ENCODE data around the gene PRSS56. TPM values are rescaled to one million over a fixed set of nuclear protein-coding genes. Genes with fewer than 3 reads are reported as not detected.
"Not testable (repeated sequence)": the region's sequence is repeated elsewhere in the genome, so short reads cannot be mapped to it uniquely, and the experiment has no call there.

The PRSS56 gene
- total RNA-seq, 1 donor from 2014 or later: not detected

DNA sequence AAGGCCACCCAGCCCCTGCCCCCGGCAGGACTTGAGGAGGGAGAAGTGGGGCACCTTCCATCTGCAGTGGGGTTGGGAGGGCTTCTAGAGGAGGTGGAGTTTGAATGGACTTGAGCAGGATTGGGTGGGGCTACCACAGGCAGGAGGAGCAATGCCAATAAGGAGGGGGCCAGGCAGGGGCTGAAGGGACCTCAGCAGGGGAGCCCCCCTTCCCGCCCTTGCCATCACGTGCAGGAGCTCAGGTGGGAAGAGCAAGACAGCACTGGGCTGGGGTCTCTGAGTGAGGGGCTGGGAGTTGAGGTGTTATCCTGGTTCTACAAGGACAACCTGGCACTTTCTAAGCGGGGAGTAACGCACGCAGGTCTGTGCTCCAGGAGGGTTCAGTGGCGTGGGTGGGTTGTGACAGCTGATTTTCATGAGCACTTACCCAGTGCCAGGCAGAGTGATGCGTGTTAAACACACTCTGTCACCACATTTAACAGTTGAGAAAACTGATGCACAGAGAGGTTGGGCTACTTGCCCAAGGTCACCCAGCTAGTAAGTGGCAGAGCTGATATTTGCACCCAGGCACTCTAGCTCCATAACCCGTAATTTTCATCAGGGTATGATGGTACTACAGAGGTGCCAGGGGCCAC lies 10.6 kb downstream of the PRSS56 start:
- H3K36me3 ChIP-seq: no peaks in the 10 kb centered on the region
- H3K27me3 ChIP-seq: peaks cover 4% of the 10 kb centered on the region
- no peak overlapping the region for H2AFZ ChIP-seq (replicated peaks)
- H3K27ac ChIP-seq: no peak overlapping the region
- no peaks in the 10 kb centered on the region for H4K20me1 ChIP-seq (ENCODE audit: low read depth)
- H3K9me3 ChIP-seq (ENCODE audit: low read depth): no peaks in the 10 kb centered on the region
- Mint-ChIP-seq H3K4me1 (peaks cover 18% of the 10 kb centered on the region), H3K27me3 (ENCODE audit: insufficient read depth, low read depth) (peaks cover 10% of the 10 kb centered on the region), H3K27ac (no peak overlapping the region), H3K4me3 (peak overlapping the region; percentile 10), H3K36me3 (no peaks in the 10 kb centered on the region), H3K9me3 (no peaks in the 10 kb centered on the region)
- no peak overlapping the region for H3K4me3 ChIP-seq
- H3K4me2 ChIP-seq: no peak overlapping the region
- peaks cover 2% of the 10 kb centered on the region for H3F3A ChIP-seq (ENCODE audit: low read depth)
- peaks cover 16% of the 10 kb centered on the region for H3K4me1 ChIP-seq
- no peak overlapping the region for H3K9ac ChIP-seq
- TF ChIP-seq, protein P1, sequence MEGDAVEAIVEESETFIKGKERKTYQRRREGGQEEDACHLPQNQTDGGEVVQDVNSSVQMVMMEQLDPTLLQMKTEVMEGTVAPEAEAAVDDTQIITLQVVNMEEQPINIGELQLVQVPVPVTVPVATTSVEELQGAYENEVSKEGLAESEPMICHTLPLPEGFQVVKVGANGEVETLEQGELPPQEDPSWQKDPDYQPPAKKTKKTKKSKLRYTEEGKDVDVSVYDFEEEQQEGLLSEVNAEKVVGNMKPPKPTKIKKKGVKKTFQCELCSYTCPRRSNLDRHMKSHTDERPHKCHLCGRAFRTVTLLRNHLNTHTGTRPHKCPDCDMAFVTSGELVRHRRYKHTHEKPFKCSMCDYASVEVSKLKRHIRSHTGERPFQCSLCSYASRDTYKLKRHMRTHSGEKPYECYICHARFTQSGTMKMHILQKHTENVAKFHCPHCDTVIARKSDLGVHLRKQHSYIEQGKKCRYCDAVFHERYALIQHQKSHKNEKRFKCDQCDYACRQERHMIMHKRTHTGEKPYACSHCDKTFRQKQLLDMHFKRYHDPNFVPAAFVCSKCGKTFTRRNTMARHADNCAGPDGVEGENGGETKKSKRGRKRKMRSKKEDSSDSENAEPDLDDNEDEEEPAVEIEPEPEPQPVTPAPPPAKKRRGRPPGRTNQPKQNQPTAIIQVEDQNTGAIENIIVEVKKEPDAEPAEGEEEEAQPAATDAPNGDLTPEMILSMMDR (IDR thresholded peaks at IDR 0.05): no peak
- TF ChIP-seq EZH2phosphoT487 (IDR thresholded peaks at IDR 0.05) (no peak), EZH2 (IDR thresholded peaks at IDR 0.05) (no peak)
- no peak for DNase-seq (ENCODE audit: low spot score)
- H3K79me2 ChIP-seq (ENCODE audit: low read depth): no peaks in the 10 kb centered on the region

DNA sequence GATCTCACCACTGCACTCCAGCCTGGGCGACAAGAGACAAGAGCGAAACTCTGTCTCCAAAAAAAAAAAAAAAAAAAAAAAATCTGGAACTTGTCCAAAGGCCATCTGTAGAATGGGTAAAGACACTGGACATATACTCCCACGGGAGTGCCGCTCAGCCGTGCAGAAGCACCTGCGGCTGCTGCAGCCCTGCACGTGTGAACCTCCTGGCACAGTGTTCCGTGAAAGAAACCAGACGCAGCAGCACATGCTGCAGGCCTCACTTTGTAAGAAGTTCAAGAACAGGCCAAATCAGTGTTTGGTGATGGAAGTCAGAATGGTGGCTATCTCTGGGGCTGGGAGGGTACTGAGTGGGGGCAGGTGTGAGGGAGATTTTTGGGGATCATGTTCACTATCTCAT lies 12.2 kb downstream of the PRSS56 start:
- no peaks in the 10 kb centered on the region for H3K9me3 Mint-ChIP-seq
- no peak overlapping the region for H3K4me2 ChIP-seq
- H2AFZ ChIP-seq (replicated peaks): no peak overlapping the region
- no peak overlapping the region for H3K9ac ChIP-seq
- H3K27ac Mint-ChIP-seq: no peak overlapping the region
- H3K4me1 ChIP-seq: peaks cover 9% of the 10 kb centered on the region
- no peaks in the 10 kb centered on the region for H3K9me3 ChIP-seq (ENCODE audit: low read depth)
- H3K27me3 Mint-ChIP-seq (ENCODE audit: insufficient read depth, low read depth): peaks cover 6% of the 10 kb centered on the region
- no peak overlapping the region for H3K4me3 ChIP-seq
- H3K4me1 Mint-ChIP-seq: peaks cover 18% of the 10 kb centered on the region
- H3F3A ChIP-seq (ENCODE audit: low read depth): no peaks in the 10 kb centered on the region
- H3K27ac ChIP-seq: no peak overlapping the region
- no peak for DNase-seq (ENCODE audit: low spot score)
- H3K79me2 ChIP-seq (ENCODE audit: low read depth): no peaks in the 10 kb centered on the region
- TF ChIP-seq EZH2phosphoT487 (IDR thresholded peaks at IDR 0.05): no peak
- TF ChIP-seq, protein P1 (IDR thresholded peaks at IDR 0.05): no peak
- no peak for TF ChIP-seq EZH2 (IDR thresholded peaks at IDR 0.05)
- no peak overlapping the region for H3K4me3 Mint-ChIP-seq
- no peaks in the 10 kb centered on the region for H3K36me3 ChIP-seq
- H3K36me3 Mint-ChIP-seq: no peaks in the 10 kb centered on the region
- no peaks in the 10 kb centered on the region for H4K20me1 ChIP-seq (ENCODE audit: low read depth)
- peaks cover 4% of the 10 kb centered on the region for H3K27me3 ChIP-seq

DNA sequence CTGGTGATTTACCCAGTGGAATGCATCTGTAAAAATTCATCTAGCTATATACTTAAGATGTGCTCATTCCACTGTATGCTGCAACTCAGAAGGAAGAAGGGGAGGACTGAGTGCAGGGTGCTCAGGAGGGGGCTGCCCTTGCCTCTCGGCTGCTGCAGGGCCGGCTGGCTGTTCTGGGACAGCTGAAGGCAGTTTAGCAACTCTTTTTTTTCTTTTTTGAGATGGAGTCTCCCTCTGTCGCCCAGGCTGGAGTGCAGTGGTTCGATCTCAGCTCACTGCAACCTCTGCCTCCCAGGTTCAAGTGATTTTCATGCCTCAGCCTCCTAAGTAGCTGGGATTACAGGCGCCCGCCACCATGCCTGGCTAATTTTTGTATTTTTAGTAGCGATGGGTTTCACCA lies 12.6 kb downstream of the PRSS56 start:
- H3F3A ChIP-seq (ENCODE audit: low read depth); H3K27ac ChIP-seq; H3K9me3 ChIP-seq (ENCODE audit: low read depth); H3K36me3 Mint-ChIP-seq; H2AFZ ChIP-seq (replicated peaks); H3K9me3 Mint-ChIP-seq; H3K9ac ChIP-seq; H3K27me3 Mint-ChIP-seq (ENCODE audit: insufficient read depth, low read depth); H3K4me1 ChIP-seq; H4K20me1 ChIP-seq (ENCODE audit: low read depth); H3K27me3 ChIP-seq; H3K79me2 ChIP-seq (ENCODE audit: low read depth); H3K36me3 ChIP-seq; H3K4me2 ChIP-seq; H3K4me3 ChIP-seq; H3K27ac Mint-ChIP-seq; DNase-seq (ENCODE audit: low spot score); H3K4me3 Mint-ChIP-seq: not testable (repeated sequence)
- peaks cover 18% of the 10 kb centered on the region for H3K4me1 Mint-ChIP-seq

GRCh38 chr2:232533944-232534710 lies 13.9 kb downstream of the PRSS56 start:
- Mint-ChIP-seq H3K4me1 (peaks cover 28% of the 10 kb centered on the region), H3K4me3 (no peak overlapping the region), H3K27ac (peak overlapping the region; percentile 32), H3K27me3 (ENCODE audit: insufficient read depth, low read depth) (peaks cover 3% of the 10 kb centered on the region), H3K9me3 (no peaks in the 10 kb centered on the region), H3K36me3 (no peaks in the 10 kb centered on the region)
- Histone ChIP-seq H3K9ac (no peak overlapping the region), H3K79me2 (ENCODE audit: low read depth) (no peaks in the 10 kb centered on the region), H3K4me1 (peaks cover 12% of the 10 kb centered on the region), H3K4me2 (no peak overlapping the region), H3K9me3 (ENCODE audit: low read depth) (no peaks in the 10 kb centered on the region), H3F3A (ENCODE audit: low read depth) (peaks cover 3% of the 10 kb centered on the region), H3K36me3 (no peaks in the 10 kb centered on the region), H3K27ac (no peak overlapping the region), H2AFZ (replicated peaks) (no peak overlapping the region), H3K4me3 (no peak overlapping the region), H4K20me1 (ENCODE audit: low read depth) (no peaks in the 10 kb centered on the region), H3K27me3 (no peaks in the 10 kb centered on the region)
- no peak for DNase-seq (ENCODE audit: low spot score)
- TF ChIP-seq EZH2 (IDR thresholded peaks at IDR 0.05) (no peak), EZH2phosphoT487 (IDR thresholded peaks at IDR 0.05) (no peak)
- TF ChIP-seq, protein P1 (IDR thresholded peaks at IDR 0.05): no peak
